Erythroblast (primary cell): ENCODE data around the gene SAMD4B.

ENCODE experiments used
- DNase-seq, 2 experiments: peaks; one replicate each; lab custom pipeline; 2025; lab: John Stamatoyannopoulos, UW
- GATA1 ChIP-seq: IDR thresholded peaks from 2 replicates; pipeline ENCODE4 v1.6.1; 2011; ENCODE audit warnings: low read depth, mild to moderate bottlenecking, control low read depth, low read length, moderate library complexity
- POLR2A ChIP-seq: IDR thresholded peaks from 2 replicates; pipeline ENCODE4 v1.6.1; 2011; ENCODE audit warnings: mild to moderate bottlenecking, low read length

Gene SAMD4B

DNA sequence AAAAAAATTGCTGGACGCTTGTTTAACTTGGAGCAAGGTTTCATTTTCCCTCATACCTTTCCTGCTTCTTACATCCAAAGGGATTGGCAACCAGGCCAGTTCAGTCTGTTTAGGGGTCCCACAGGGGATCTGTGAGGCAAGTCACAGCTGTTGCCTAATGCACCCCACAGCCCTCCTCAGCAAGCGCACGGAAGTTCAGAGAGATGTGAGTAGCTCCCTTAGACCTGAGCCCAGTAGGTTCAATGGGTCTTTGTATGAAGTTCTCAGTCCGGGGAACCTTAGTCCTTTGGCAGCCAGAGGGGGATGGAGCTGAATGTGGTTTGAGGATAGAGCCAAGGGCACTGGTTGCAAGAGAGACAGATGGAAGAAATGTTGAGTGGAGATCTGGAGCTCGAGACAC lies 13.0 kb downstream of the SAMD4B start:
- no peak for DNase-seq
- TF ChIP-seq POLR2A (no peak), GATA1 (no peak)

DNA sequence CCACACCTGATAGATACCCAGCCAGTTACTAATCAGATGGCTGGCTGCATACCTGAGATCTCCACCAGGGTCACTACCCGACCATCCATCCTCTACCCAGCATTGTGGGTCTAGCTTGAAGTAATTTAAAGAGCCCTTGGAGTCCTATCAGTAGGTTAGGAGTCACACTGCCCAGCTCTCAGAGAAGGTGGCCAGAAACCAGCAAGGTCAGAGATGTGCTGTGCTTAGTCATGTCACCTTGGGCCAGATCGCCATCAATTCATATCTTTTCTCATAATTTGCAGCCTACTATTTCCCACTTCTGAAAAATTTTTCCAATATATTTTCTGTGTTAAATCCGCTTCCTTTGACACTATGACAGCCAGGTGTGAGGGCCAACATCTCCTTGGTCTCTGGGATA lies 13.9 kb downstream of the SAMD4B start:
- TF ChIP-seq POLR2A: no peak
- no peak for TF ChIP-seq GATA1

DNA sequence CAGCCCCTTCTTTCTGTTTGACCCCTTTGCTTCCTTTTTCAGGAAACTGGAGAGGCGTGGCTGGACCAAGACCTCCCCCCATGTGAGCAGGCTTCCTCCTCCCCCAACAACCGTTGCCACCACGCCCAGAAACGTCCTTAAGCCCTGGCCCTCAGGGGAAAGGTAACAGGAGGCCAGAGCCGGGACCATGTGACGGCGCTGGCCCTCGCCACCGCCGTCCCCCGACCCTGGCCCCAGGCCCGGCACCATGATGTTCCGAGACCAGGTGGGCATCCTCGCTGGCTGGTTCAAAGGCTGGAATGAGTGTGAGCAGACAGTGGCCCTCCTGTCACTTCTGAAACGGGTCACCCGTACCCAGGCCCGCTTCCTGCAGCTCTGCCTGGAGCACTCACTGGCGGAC lies 14.4 kb downstream of the SAMD4B start:
- DNase-seq: no peak
- no peak for TF ChIP-seq GATA1
- TF ChIP-seq POLR2A: no peak

More for the DNA sequence above, 13.9 kb downstream of the SAMD4B start:
- no peak for DNase-seq

DNA sequence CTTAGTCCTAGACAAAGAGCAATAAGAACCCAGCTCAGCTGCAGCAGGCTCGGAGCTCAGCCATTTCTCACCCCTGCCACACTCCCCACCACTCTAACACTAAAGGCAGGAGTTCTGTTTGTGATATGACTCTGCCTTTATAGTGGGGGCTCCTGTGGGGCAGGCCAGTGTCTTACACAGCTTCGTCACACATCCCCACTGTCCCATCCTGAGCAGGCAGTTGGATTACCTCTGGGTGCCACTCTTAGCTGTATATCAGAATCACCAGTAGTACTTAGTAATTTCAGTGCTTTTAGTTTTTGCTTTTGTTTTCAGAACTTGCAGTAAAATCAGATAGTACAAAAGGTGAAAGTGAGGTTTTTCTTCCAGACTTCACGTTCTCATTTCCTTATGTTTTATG lies 16.8 kb downstream of the SAMD4B start:
- TF ChIP-seq POLR2A: no peak
- no peak for TF ChIP-seq GATA1
- no peak for DNase-seq

DNA sequence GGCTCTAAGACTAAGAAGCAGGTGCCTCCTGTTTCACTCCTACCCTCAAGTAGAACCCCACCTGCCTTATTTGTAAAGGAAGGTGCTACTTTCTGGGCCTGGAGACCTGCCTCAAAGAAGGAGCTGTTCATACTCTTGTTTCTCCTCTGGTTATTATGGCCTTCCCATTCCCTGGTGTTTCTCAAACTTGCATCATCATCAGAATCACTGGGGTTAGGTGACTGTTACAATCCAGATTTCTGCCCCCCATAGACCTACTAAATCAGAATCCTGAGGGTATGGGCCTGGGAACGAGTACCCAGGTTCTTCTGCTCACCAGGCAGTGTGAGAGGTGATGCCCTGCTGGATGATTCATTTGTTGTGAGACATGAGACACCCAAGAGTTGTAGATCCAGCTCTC lies 18.4 kb downstream of the SAMD4B start:
- TF ChIP-seq GATA1 (no peak), POLR2A (no peak)
- peak in 1 of 2 experiments; percentile 46 for DNase-seq

- no peak for TF ChIP-seq POLR2A
- TF ChIP-seq GATA1: no peak
- DNase-seq: peak in 1 of 2 experiments; percentile 23
Measured at GRCh38 chr19:39362682-39363657, 20.7 kb downstream of the SAMD4B start.

DNA sequence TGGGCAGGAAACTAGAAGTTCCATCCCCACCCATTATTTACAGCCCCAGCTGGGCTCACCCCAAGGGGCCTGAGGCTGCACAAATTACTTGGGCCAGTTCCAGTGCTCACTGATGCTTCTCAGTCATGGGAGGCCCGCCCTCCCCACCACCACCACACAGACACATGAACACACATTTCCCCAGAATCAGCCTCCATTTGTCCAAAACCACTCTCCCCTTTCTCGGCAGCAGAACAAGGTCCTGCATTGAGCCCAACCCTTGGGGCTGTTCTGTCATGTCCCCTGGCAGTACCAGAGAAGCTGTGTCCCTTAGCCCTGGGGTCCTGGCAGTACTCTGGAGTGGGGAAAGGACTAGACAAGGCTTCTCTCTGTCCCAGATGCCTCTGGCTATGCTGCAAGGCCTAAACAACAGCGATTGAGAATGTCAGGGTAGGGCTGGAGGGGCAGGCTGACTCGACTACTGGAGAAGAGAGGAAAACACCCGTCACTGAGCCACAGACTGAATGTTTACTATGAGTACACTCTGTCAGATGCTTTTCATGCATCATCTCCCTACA lies 21.8 kb downstream of the SAMD4B start:
- no peak for TF ChIP-seq GATA1
- no peak for TF ChIP-seq POLR2A
- peak; percentile 56 to 73 for DNase-seq

DNA sequence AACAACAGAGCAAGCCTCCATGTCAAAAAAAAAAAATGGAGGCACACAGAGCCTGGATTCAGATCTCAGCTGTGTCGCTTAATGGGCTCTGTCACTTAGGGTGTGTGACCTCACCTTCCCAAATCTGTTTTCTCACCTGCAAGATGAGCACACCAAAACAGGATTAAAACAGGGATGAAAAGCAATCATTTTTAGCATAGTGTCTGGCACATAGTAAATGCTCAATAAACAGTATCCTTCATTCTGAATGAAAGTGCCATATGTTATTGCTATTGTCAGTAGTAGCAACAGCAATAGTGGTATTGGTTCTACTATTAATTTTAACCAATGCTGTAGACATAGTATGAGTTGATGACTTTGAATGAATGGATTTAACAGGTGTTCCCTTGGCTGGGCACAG lies 23.3 kb downstream of the SAMD4B start:
- DNase-seq: no peak

DNA sequence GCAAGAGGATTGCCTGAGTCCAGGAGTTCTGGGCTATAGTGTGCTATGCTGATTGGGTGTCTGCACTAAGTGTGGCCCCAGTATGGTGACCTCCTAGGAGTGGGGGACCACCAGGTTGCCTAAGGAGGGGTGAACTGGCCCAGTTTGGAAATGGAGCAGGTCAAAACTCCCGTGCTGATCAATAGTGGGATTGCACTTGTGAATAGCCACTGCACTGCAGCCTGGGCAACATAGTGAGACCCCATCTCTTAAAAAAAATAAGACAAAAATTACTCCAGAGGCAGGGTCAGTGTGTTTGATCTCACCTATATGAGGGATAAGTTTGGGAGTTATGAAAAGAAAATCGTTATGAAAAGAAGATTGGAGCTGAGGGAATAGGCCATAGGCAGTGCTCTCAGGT lies 27.0 kb downstream of the SAMD4B start:
- no peak for DNase-seq
- TF ChIP-seq POLR2A (no peak), GATA1 (no peak)

More for the DNA sequence above, 23.3 kb downstream of the SAMD4B start:
- TF ChIP-seq GATA1: no peak
- TF ChIP-seq POLR2A: no peak

DNA sequence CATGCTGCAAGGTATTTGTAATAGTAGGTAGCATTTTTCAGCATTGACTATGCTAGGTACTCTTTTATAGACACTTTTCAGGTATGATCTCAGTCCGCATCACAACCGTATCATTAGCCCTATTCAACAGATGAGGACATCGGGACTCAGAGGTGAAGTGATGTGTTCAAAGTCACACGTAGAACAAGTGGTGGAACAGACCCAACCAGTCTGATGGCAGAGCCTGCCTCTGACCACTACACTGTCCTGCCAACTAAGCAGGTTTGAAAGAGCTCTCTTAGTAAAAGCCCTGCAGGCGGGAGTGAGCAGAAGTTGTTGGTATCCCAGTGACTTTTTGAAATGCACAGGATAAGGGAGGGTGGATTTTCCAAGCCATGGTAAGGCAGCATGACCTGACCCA lies 28.5 kb downstream of the SAMD4B start:
- TF ChIP-seq GATA1 (no peak), POLR2A (no peak)

DNA sequence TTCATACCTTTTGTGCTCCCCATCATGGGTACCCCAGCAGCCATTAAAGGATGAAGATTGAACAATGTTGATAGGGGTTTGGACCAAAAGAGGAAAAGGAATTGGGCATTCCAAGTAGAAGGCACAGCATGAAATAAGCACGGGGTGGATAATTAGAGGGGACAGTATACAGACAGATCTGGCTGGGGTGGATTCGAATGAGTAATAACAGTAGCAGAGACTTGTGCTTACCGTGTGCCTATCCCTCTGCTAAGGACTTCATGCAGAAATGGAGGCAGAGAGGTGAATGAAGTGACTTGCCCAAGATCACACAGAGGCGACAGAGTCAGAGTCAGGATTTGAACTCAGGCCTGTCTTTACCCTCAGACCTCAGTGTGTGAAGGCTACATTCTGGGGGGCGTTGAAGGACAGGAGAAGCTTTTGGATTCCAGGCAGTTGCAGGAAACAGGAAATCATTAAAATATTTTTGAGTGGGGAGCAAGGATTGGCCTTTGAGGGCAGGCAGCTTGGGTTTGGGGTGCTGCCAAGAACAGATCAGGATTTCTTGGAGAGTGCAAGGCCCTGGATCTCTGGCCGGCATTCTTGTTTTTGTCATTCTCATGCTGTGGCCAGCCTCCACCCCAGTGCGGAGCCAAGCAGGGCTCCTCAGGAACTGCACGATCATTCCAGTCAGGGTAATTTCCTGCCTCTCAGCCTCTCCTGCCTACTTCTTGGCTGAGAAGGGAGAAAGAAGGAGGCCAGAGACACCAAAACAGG lies 30.0 kb downstream of the SAMD4B start:
- no peak for DNase-seq
- TF ChIP-seq POLR2A: no peak
- TF ChIP-seq GATA1: no peak

More for the DNA sequence above, 28.5 kb downstream of the SAMD4B start:
- DNase-seq: no peak

DNA sequence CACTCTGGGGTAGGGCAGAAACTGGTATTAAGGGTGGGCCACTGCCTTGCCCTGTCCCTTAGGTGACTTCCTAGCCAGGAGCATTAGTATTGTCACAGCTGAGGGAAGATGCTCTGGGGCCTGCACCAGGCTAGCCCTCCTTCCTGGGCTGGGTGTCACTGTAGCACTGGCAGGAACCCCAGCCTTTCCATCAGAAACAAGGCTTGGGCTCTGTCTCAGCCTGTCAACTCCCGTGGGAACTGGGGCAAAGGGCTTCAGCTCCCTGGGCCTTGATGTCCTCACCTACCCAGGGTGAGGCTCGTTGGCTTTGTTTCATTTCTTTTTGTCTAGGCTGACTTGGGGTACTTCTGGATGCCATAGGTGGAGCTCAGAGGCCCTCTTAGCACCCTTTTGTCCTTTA lies 30.7 kb downstream of the SAMD4B start:
- no peak for TF ChIP-seq POLR2A
- no peak for TF ChIP-seq GATA1
- no peak for DNase-seq

DNA sequence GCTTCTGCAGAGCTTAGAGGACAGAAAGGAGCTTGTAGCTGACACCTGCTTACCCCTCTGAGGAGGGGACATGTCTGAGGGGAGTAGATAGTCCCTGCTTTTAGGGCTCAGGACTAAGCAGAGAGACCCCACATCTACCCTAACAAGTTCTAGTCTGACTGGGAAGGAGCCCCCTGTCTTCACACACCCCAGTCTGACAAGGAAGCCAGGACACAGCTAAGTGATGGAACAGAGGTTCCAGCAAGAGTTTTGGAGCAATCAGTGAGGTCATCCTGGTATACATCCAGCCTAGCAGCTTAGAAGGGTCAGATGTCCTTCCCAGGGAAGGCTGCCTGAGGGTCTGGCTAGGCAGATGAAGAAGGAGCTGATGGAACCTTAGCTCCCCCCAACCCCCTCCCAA lies 33.7 kb downstream of the SAMD4B start:
- DNase-seq: no peak
- TF ChIP-seq GATA1: no peak
- no peak for TF ChIP-seq POLR2A
